Body of pancreas (tissue), 4 donors: ENCODE data around the gene RBMS3. TPM values are rescaled to one million over a fixed set of nuclear protein-coding genes. Genes with fewer than 3 reads are reported as not detected.

ENCODE experiments used
- ATAC-seq: fragments of 150-250 bp; one replicate; pipeline ENCODE4 v1.9.1; 2016
- DNase-seq, 4 donors: peaks; one replicate each; pipeline ENCODE4 v3.0.0-alpha.2; 2019
- H3K27ac ChIP-seq, 4 donors: fragments of 200-600 bp; sonication (generic); 1 replicate in 3 of 4; 2 replicates in 1 of 4; pipeline versions ENCODE4 v1.5.1 to v1.6.1; 2016 to 2019; ENCODE audit warnings: mild to moderate bottlenecking in 1 of 4, mixed read lengths in 1 of 4, moderate library complexity in 1 of 4
- H3K27me3 ChIP-seq, 2 donors: fragments of 200-600 bp; sonication (generic); one replicate each; pipeline ENCODE4 v1.6.0; 2016; ENCODE audit warnings: mild to moderate bottlenecking in 1 of 2
- H3K36me3 ChIP-seq, 2 donors: fragments of 200-600 bp; sonication (generic); replicated peaks in 1 of 2; 2 replicates each; pipeline ENCODE4 v1.5.1; 2016; ENCODE audit warnings: low read depth in 2 of 2; ENCODE audit not compliant: insufficient read depth in 1 of 2
- H3K4me1 ChIP-seq: fragments of 200-600 bp; sonication (generic); one replicate; pipeline ENCODE4 v1.6.0; 2016
- H3K4me3 ChIP-seq, 2 donors: fragments of 200-600 bp; sonication (generic); 1 replicate in 1 of 2; 2 replicates in 1 of 2; pipeline ENCODE4 v1.5.1; 2016 to 2019
- H3K9me3 ChIP-seq, 3 donors: fragments of 200-600 bp; sonication (generic); 1 replicate in 2 of 3; 2 replicates in 1 of 3; pipeline ENCODE4 v1.5.1; 2016
- CTCF ChIP-seq, 7 experiments: fragments of 450-650 bp in 4 of 7; fragments of 200-600 bp in 3 of 7; sonication (generic) in 3 of 7; IDR thresholded peaks; one replicate each; pipeline ENCODE4 v1.5.1; 2016 to 2019; ENCODE audit warnings: antibody characterized with exemption in 7 of 7
- POLR2A ChIP-seq, 3 donors: fragments of 450-650 bp; IDR thresholded peaks; one replicate each; pipeline ENCODE4 v1.6.1; 2016; ENCODE audit warnings: antibody characterized with exemption in 3 of 3, mild to moderate bottlenecking in 2 of 3
- WGBS, 2 donors: methylation state at CpG; one replicate each; pipeline ENCODE4 v1.1.5; 2017; 5-methylcytosine and 5-hydroxymethylcytosine counted together
- intact Hi-C: fragments of 100-400 bp; cut with DNase I; formaldehyde crosslinking; loops from one replicate; pipeline ENCODE4 v1.15.1; 2023
- total RNA-seq, 2 donors: library from RNA; depleted of rRNA; stranded (reverse); fragments of >200 nt; gene quantifications; one replicate each; pipeline ENCODE4 v1.1.0, GENCODE V29; 2016

The RBMS3 gene
- total RNA-seq, 2 donors from 2014 or later: 17.4 to 29.7 TPM

GRCh38 chr3:29823233-29823632, 542.4 kb downstream of the RBMS3 start:
- ATAC-seq (no peak), DNase-seq (no peak)
- intact Hi-C loops: no loop called here
- no peaks in the 10 kb centered on the region for H3K36me3 ChIP-seq
- no peak for TF ChIP-seq POLR2A (IDR thresholded peaks at IDR 0.05)
- no peak overlapping the region for H3K27ac ChIP-seq
- H3K9me3 ChIP-seq: no peaks in the 10 kb centered on the region
- H3K4me3 ChIP-seq: no peak overlapping the region
- WGBS, 2 donors: 47% methylated on average over 1 of the region's 1 CpG
- no peaks in the 10 kb centered on the region for H3K27me3 ChIP-seq
- H3K4me1 ChIP-seq: no peaks in the 10 kb centered on the region

DNA sequence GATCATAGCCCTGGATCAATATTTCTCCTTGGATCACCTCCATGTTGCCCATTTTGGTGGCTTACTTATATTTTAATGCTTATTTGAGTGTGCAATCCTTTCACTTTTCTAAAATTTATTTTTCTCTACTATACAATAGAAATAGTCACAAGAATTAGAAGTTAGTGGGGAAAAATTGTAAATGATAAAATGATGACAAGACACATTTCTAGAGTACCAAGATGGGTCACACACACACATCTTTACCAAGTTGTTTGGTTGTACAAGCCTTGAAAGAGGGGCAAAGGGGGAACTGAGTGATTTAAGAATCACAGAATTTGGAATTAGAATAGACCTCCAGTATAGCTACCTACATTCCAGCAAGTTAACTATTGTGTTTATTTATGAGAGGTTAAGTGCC, 545.8 kb downstream of the RBMS3 start:
- no peak for DNase-seq
- Histone ChIP-seq H3K27me3 (no peaks in the 10 kb centered on the region), H3K4me1 (no peaks in the 10 kb centered on the region), H3K9me3 (no peaks in the 10 kb centered on the region), H3K4me3 (no peak overlapping the region), H3K36me3 (no peaks in the 10 kb centered on the region), H3K27ac (no peak overlapping the region)
- no peak for ATAC-seq
- intact Hi-C loops: no loop called here
- TF ChIP-seq CTCF (IDR thresholded peaks at IDR 0.05): no peak
- no peak for TF ChIP-seq POLR2A (IDR thresholded peaks at IDR 0.05)

- ATAC-seq (no peak), DNase-seq (no peak)
- Histone ChIP-seq H3K9me3 (no peaks in the 10 kb centered on the region), H3K36me3 (no peaks in the 10 kb centered on the region), H3K27ac (no peak overlapping the region), H3K4me3 (no peak overlapping the region), H3K4me1 (no peaks in the 10 kb centered on the region), H3K27me3 (no peaks in the 10 kb centered on the region)
- TF ChIP-seq POLR2A (IDR thresholded peaks at IDR 0.05): no peak
- no peak for TF ChIP-seq CTCF (IDR thresholded peaks at IDR 0.05)
- intact Hi-C loops: no loop called here
These were observed 546.9 kb downstream of the RBMS3 start for GRCh38 chr3:29827756-29828155.

DNA sequence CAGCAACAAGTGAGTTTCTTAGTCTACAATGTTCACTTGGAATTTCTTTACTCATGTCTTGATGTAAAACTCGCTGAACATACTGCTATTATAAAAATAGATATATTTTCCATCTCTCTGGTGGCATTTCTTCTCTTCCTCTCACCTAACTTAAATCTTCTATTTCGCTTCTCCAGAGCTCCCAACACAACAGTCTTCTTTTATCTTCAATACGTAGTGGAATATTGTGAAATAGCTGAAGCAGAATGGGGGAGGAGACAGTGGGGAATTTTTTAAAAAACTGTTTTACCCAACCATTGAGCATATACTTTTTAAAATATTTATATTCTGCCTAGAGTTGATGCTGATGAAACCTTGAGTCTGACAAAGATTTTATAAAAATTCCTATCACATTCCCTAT, 548.5 kb downstream of the RBMS3 start:
- Histone ChIP-seq H3K4me1 (no peaks in the 10 kb centered on the region), H3K4me3 (no peak overlapping the region), H3K27ac (no peak overlapping the region), H3K27me3 (no peaks in the 10 kb centered on the region), H3K36me3 (no peaks in the 10 kb centered on the region), H3K9me3 (no peaks in the 10 kb centered on the region)
- DNase-seq (no peak), ATAC-seq (no peak)
- 69 to 76% methylated on average over 3 of the region's 3 CpGs for WGBS, 2 donors
- intact Hi-C loops: no loop called here
- TF ChIP-seq CTCF (IDR thresholded peaks at IDR 0.05) (no peak), POLR2A (IDR thresholded peaks at IDR 0.05) (no peak)

DNA sequence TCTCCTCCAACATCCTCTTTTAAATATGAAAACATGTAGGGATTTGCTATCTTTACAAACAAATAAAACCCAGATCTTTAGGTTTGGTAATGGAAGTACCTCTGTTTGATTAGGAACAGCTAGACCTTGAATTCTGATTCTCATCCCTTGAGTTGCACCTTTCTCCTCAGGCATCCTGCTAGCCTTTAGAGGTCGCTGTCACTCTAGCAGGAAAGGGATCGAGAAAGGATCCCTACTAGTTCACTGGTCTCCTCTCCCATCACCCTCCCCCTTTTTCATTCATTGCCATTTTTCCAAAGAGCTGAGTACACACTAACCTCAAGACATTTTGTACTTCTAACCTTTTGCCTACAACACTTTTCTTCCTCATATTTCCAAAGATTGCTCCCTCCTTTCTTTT, 569.8 kb downstream of the RBMS3 start:
- no peaks in the 10 kb centered on the region for H3K27me3 ChIP-seq
- DNase-seq (no peak), ATAC-seq (no peak)
- H3K27ac ChIP-seq: no peak overlapping the region
- 33 to 60% methylated on average over 2 of the region's 2 CpGs for whole genome bisulfite sequencing, 2 donors
- intact Hi-C loops: no loop called here
- H3K4me1 ChIP-seq: no peaks in the 10 kb centered on the region
- TF ChIP-seq POLR2A (IDR thresholded peaks at IDR 0.05): no peak
- TF ChIP-seq CTCF (IDR thresholded peaks at IDR 0.05): no peak
- H3K36me3 ChIP-seq: no peaks in the 10 kb centered on the region
- no peaks in the 10 kb centered on the region for H3K9me3 ChIP-seq
- no peak overlapping the region for H3K4me3 ChIP-seq
